NCI-H510A (cell line): ENCODE measurements around the gene PIGH.

ENCODE experiments used
- DNase-seq: peaks from one replicate; lab custom pipeline; 2025; lab: John Stamatoyannopoulos, UW

The PIGH gene

DNA sequence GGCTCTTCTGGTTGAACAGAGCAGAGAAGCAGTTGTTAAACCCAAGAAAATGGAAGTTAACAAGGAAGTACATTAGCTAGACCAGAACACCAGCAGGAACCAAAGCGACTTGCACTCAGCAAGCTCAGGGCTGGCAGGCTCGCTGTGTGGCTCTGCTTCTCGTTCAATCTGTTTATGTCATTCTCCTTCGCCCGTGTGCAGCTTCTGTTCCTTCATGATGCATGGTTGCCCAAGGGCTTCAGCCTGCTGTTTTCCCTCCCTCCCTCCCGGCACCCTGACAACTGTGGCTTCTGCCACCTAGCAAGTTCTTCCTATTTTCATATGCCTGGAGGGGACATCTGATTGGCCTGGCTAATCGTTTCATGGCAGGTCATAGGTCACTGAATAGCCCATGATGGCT, 25.3 kb downstream of the PIGH start:
- no peak for DNase-seq

- DNase-seq, result no peak
These were observed 25.9 kb downstream of the PIGH start for GRCh38 chr14:67574156-67574555.

DNA sequence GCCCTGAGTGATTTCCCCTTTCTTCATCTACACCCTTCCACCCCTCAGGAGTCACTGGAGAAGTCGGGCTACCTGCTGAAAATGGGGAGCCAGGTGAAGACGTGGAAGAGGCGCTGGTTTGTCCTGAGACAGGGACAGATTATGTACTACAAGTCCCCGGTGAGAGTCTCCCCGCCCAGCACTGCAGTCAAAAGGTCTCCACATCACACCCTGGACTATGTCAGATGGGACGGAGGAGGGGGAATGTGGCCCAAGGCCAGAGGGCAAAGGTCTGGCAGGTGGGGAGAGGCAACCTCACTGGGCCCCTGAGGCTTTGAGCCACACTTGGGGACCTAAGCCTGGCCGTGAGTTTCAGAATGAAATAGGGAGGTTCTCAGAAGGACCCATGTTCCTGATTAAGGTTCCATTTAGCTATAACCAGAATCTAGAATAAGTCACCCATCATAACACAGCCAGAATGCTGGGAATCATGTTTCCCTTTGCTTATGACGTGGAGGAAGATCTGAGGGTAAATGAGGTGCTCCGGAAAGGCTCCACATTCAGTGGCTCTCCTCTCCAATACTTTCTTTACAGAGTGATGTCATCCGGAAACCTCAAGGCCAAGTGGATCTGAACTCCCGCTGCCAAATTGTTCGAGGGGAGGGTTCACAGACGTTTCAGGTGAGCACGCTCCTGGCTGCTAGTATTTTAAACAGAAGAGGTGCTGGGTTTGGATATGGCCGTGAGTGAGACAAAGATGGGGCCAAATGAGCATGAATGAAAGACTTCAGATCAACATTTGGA, 26.6 kb downstream of the PIGH start:
- no peak for DNase-seq

GRCh38 chr14:67572608-67573007, 27.5 kb downstream of the PIGH start:
- no peak for DNase-seq

DNA sequence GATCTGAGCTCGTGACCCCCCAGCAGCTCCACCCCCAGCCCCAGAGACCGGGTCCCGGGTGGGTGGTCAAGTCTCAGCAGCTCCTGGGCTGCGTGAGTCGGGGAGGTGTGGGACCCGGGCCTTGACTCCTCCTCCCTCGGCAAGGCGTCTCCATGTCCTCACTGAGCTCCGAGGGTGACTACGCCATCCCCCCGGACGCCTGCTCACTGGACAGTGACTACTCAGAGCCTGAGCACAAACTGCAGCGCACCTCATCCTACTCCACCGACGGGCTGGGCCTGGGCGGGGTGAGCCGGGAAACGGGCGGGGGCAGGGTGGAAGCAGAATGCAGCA, 28.1 kb downstream of the PIGH start:
- DNase-seq, result no peak

DNA sequence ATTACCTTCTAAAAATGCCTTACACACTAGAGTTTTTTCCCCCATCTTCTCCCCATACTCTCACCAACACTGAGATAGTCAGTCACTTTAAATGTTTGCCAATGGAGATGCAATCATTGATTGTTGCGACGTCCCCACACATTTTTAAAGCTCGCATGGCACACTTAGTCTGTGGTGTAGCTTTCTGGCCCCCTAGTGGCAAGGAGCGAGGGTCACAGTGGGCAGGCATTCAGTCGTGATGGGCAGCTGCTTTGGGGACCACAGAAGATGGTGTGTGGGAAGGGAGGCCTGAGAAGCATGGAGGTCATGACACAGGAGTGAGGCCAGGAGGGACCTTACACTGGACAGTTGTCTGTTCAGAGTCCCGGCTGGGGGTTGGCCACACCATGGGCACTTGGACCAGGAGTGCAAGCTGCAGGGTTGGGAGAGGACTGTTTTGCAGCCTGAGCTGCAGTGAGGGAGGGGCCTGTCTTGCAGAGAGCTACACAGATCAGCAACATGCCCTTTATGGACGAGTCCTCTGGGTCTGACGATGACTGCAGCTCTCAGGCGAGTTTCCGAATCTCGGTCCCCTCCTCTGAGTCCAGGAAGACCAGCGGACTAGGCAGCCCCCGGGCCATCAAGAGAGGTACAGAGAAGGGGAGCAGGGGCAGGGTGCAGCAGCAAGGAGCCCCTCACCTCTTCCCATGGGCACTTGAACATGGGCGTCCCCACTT, 28.6 kb downstream of the PIGH start:
- DNase-seq, result peak; percentile 46

- DNase-seq, result no peak
These were observed 29.6 kb downstream of the PIGH start for GRCh38 chr14:67570453-67570852.

DNA sequence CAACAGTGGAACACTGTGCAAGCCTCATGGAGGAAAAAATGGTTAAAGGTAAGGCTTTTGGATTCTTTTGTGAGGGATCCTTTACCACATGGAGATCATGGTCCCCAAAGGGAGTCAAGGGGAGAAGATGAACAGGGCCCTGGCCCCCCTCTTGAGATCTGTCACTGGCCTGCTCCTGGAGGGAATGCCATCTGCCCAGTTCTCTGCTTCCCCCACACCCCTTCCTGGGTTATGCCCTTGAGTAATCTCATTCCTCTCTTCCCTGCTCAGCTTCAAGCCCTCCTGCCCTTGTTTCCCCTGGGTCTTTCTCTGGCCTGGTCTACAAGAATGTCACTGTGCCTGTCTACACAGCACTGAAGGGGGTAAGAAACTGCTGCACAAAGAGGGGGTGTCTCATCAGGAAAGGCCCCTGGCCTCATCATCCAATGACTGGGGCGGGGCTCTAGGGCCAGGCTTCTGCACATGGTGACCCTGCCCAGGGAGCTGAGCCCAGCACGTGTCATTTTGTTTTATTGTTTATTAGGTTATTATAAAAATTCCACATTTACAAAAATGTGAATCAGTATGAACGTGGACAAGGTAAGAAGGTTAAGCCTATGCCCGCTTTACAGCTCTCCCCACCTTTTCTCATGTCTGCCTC, 30.3 kb downstream of the PIGH start:
- DNase-seq, result no peak

- no peak for DNase-seq
These were observed 30.9 kb downstream of the PIGH start for GRCh38 chr14:67569011-67569650.

DNA sequence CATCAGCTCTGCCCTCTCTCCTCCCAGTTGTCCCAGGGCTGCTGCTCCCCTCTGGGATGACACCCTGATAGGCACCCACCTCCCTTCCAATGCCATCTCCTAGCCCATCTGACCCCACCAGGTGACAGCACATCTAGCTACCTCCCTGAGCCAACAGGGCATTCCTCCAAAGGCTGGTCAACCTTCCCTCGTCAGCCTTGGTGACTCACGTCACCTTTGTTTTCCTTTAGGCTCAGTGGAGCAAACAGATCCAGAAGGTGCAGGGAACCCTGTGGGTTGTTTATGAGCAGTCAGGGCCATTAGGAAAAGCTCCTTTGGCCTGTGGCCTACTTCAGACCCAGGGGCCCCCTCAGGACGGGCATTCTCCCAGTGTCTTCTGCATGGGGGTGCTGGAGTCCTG, 32.4 kb downstream of the PIGH start:
- no peak for DNase-seq

- DNase-seq, result no peak
These were observed 33.2 kb downstream of the PIGH start for GRCh38 chr14:67566908-67567307.

DNA sequence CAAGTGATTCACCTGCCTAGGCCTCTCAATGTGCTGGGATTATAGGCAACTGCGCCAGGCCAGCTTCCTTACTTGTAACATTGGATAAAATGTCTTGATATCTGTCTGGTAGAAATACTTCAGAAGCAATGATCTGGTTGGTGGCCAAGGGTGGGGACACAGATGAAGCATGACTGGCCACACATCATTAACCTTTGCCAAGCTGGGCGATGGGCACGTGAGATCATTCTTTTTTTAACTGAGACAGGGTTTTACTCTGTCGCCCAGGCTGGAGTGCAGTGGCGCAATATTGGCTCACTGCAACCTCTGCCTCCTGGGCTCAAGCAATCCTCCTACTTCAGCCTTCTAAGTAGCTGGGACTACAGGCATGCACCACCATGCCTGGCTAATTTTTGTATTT, 35.8 kb downstream of the PIGH start:
- DNase-seq, result no peak

DNA sequence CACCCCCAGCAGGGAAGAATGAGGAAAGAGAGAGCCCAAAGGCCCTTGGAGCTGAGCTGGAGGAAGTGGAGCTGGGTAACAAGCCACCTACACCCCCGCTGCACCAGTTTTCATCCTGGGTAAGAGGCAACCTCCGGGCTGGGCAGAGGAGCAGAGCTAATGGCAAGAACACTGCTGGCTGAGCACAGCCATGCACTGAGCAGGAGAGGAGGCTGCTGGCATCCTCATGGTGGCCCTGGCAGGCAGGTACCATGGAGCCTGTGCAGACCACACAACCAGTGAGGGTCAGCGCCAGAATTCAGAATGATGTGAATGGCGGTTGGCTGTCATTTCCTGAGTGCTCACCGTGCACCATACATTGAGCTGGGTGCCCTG, 37.3 kb downstream of the PIGH start:
- DNase-seq, result no peak

DNA sequence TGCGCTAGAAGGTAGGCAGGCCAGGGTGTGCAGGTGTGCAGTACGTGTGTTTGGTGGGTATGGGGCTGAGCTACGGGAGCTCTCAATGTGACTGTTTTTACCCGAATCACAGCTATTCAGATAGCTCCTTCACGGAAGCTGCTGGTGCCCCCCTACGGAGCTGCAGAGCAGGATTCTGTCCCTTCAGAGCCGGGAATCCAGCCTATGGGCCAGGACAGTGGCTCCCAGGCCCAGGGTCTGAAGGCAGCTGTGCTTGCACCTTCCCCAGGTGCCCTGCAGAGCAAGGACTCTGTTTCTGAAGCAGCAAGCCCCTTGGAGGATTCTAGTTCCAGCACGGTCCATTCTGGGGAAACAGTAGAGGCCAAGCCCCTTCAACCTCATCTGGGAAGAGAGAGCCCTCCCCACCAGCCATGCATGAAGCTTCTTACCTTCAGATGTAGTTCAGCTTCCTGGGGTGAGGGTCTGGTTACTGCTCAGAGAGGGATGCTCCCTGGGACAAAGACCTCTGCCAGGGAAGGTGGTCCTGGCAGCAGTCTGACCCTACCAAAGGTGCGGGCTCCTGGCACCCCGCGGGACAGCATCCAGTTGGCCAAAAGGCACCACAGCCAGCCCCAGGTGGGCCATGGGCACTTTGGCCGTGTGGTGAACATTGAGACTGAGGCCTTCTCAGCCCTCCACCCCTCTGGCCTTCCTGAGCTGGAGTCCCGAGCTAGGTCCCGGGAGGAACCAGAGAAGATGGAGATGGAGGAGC, 37.9 kb downstream of the PIGH start:
- no peak for DNase-seq

GRCh38 chr14:67559639-67560038, 40.4 kb downstream of the PIGH start:
- no peak for DNase-seq

GRCh38 chr14:67557656-67558055, 42.4 kb downstream of the PIGH start:
- no peak for DNase-seq

- DNase-seq, result no peak
These were observed 43.0 kb downstream of the PIGH start for GRCh38 chr14:67557118-67557517.

DNA sequence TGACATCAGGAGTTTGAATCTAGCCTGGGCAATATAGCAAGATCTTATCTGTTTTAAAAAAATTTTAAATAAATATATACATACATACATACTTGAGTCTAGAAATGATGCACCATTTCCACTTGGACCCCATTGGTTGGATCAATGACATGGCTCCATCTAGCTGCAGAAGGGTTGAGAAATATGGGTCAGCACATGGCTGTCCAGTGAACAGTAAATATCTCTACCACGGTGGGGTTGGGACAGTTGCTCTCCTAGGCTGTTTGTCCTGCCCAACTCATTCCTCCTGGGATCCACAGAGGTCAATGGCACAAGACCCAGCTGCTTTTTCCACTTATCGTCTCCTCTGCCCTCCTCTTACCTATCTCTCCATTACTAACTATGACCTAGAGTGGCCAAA, 43.4 kb downstream of the PIGH start:
- no peak for DNase-seq

GRCh38 chr14:67555518-67556090, 44.5 kb downstream of the PIGH start:
- DNase-seq, result peak; percentile 12

- DNase-seq, result no peak
These were observed 45.7 kb downstream of the PIGH start for GRCh38 chr14:67554341-67554740.

- no peak for DNase-seq
These were observed 46.5 kb downstream of the PIGH start for GRCh38 chr14:67553547-67553946.

DNA sequence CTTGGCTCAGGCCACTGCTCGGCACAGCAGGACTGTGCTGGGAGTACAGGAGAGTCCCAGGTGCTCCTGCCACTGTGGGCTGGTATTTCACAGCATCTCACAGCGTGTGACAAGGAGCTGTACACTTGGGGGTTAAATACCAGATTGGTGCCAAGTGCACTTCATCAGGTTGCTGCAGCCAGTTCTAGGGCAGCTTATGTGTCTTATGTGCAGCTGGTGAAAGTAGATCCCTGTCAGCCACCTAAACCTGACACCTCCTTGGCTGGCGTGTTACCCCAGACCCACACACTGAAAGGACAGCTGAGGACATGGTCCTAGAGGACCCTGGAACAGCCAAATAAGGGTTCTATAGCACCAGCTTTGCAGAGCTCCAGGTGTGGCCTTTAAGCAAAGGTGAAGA, 48.1 kb downstream of the PIGH start:
- peak; percentile 4 for DNase-seq
